H9 (cell line): ENCODE measurements around the gene GGA3. TPM values are rescaled to one million over a fixed set of nuclear protein-coding genes. Genes with fewer than 3 reads are reported as not detected.
"Not testable (repeated sequence)": the region's sequence is repeated elsewhere in the genome, so short reads cannot be mapped to it uniquely, and the experiment has no call there.

Experiments used
- DNase-seq: peaks from one replicate; pipeline ENCODE4 v3.0.0-alpha.2; 2017
- H2AFZ ChIP-seq: one replicate; pipeline ENCODE4 v1.6.1; 2013; ENCODE audit warnings: mild to moderate bottlenecking, low read length, control low read depth, moderate library complexity
- H2AK5ac ChIP-seq: 2 replicates; pipeline ENCODE4 v1.6.1; 2013; ENCODE audit warnings: low read length, control low read depth, mixed read lengths; ENCODE audit not compliant: insufficient read length
- H2BK120ac ChIP-seq: one replicate; pipeline ENCODE4 v1.6.1; 2013; ENCODE audit warnings: low read depth, mild to moderate bottlenecking, low read length, control low read depth, inconsistent platforms; ENCODE audit not compliant: poor library complexity, severe bottlenecking
- H2BK12ac ChIP-seq: 2 replicates; pipeline ENCODE4 v1.6.1; 2013; ENCODE audit warnings: low read length, control low read depth, mixed read lengths, low read depth; ENCODE audit not compliant: insufficient read length
- H2BK15ac ChIP-seq: 2 replicates; pipeline ENCODE4 v1.6.1; 2013; ENCODE audit warnings: low read depth, low read length, control low read depth
- H2BK20ac ChIP-seq: one replicate; pipeline ENCODE4 v1.6.1; 2013; ENCODE audit warnings: low read depth, mild to moderate bottlenecking, low read length, control low read depth, inconsistent platforms; ENCODE audit not compliant: poor library complexity, severe bottlenecking
- H2BK5ac ChIP-seq: 2 replicates; pipeline ENCODE4 v1.6.1; 2013; ENCODE audit warnings: low read length, control low read depth, mixed read lengths; ENCODE audit not compliant: insufficient read length
- H3K14ac ChIP-seq: 2 replicates; pipeline ENCODE4 v1.6.1; 2013; ENCODE audit warnings: low read length, control low read depth; ENCODE audit not compliant: insufficient read depth
- H3K18ac ChIP-seq: 2 replicates; pipeline ENCODE4 v1.6.1; 2013; ENCODE audit warnings: low read depth, mild to moderate bottlenecking, mixed read lengths, low read length, control low read depth; ENCODE audit not compliant: insufficient read length
- H3K23ac ChIP-seq: 2 replicates; pipeline ENCODE4 v1.6.1; 2013; ENCODE audit warnings: low read length, control low read depth, mixed read lengths, low read depth; ENCODE audit not compliant: insufficient read length
- H3K23me2 ChIP-seq: 2 replicates; pipeline ENCODE4 v1.6.1; 2013; ENCODE audit warnings: low read depth, mild to moderate bottlenecking, mixed read lengths, low read length, control low read depth; ENCODE audit not compliant: insufficient read length, poor library complexity, severe bottlenecking
- H3K27ac ChIP-seq: 2 replicates; pipeline ENCODE4 v1.5.1; 2013; ENCODE audit warnings: low read length, control low read depth, mixed read lengths, low read depth; ENCODE audit not compliant: insufficient read length
- H3K27me3 ChIP-seq: 2 replicates; pipeline ENCODE4 v1.6.1; 2013; ENCODE audit warnings: low read length, control low read depth, inconsistent platforms; ENCODE audit not compliant: insufficient read depth
- H3K4ac ChIP-seq: 2 replicates; pipeline ENCODE4 v1.6.1; 2013; ENCODE audit warnings: low read depth, mild to moderate bottlenecking, control low read depth, inconsistent platforms, low read length, moderate library complexity
- H3K4me1 ChIP-seq: 2 replicates; pipeline ENCODE4 v1.6.1; 2013; ENCODE audit warnings: low read length, control low read depth, inconsistent platforms; ENCODE audit not compliant: insufficient read depth
- H3K4me2 ChIP-seq: 2 replicates; pipeline ENCODE4 v1.6.1; 2013; ENCODE audit warnings: low read length, control low read depth, mixed read lengths; ENCODE audit not compliant: insufficient read length, insufficient read depth
- H3K56ac ChIP-seq: 2 replicates; pipeline ENCODE4 v1.6.1; 2013; ENCODE audit warnings: low read depth, mild to moderate bottlenecking, mixed read lengths, low read length, control low read depth; ENCODE audit not compliant: insufficient read length
- H3K79me1 ChIP-seq: 2 replicates; pipeline ENCODE4 v1.6.1; 2013; ENCODE audit warnings: low read depth, mild to moderate bottlenecking, moderate library complexity, low read length, control low read depth, inconsistent platforms; ENCODE audit not compliant: insufficient read depth, poor library complexity, severe bottlenecking
- H3K79me2 ChIP-seq: 2 replicates; pipeline ENCODE4 v1.6.1; 2013; ENCODE audit warnings: low read length, control low read depth, inconsistent platforms; ENCODE audit not compliant: insufficient read depth
- H3K9ac ChIP-seq: 2 replicates; pipeline ENCODE4 v1.6.1; 2013; ENCODE audit warnings: low read length, control low read depth, mixed read lengths; ENCODE audit not compliant: insufficient read length; ENCODE audit errors: extremely low read depth
- H3K9me3 ChIP-seq: one replicate; pipeline ENCODE4 v1.6.1; 2013; ENCODE audit warnings: low read depth, low read length, inconsistent platforms; ENCODE audit not compliant: control insufficient read depth
- H3T11ph ChIP-seq: one replicate; pipeline ENCODE4 v1.6.1; 2013; ENCODE audit warnings: mild to moderate bottlenecking, low read length, control low read depth, inconsistent platforms
- H4K20me1 ChIP-seq: one replicate; pipeline ENCODE4 v1.6.1; 2013; ENCODE audit not compliant: control insufficient read depth, insufficient read length, insufficient read depth
- H4K5ac ChIP-seq: 2 replicates; pipeline ENCODE4 v1.6.1; 2013; ENCODE audit warnings: low read depth, mild to moderate bottlenecking, mixed read lengths, low read length, control low read depth; ENCODE audit not compliant: insufficient read length
- H4K8ac ChIP-seq: replicated peaks from 2 replicates; pipeline ENCODE4 v1.6.1; 2013; ENCODE audit warnings: low read length, control low read depth, mixed read lengths, low read depth; ENCODE audit not compliant: insufficient read length
- H4K91ac ChIP-seq: 2 replicates; pipeline ENCODE4 v1.6.1; 2013; ENCODE audit warnings: low read depth, mild to moderate bottlenecking, moderate library complexity, mixed read lengths, low read length, control low read depth; ENCODE audit not compliant: insufficient read length
- H3K27ac Mint-ChIP-seq, 3 experiments: 2 replicates in 2 of 3; 3 replicates in 1 of 3; pipeline ENCODE4 v1.8.0; 2020 to 2021; ENCODE audit warnings: mixed read lengths in 3 of 3, mild to moderate bottlenecking in 1 of 3, moderate library complexity in 1 of 3
- H3K27me3 Mint-ChIP-seq: 2 replicates; pipeline ENCODE4 v1.8.0; 2021; ENCODE audit warnings: low read depth, mild to moderate bottlenecking, moderate library complexity, mixed read lengths
- H3K36me3 Mint-ChIP-seq, 3 experiments: 2 replicates in 2 of 3; 3 replicates in 1 of 3; pipeline ENCODE4 v1.8.0; 2020 to 2021; ENCODE audit warnings: low read depth in 3 of 3, mixed read lengths in 3 of 3; ENCODE audit not compliant: insufficient read depth in 1 of 3
- H3K4me1 Mint-ChIP-seq, 2 experiments: 2 replicates each; pipeline ENCODE4 v1.8.0; 2020; ENCODE audit warnings: mixed read lengths in 2 of 2
- H3K4me3 Mint-ChIP-seq, 2 experiments: 2 replicates in 1 of 2; 3 replicates in 1 of 2; pipeline ENCODE4 v1.8.0; 2020 to 2021; ENCODE audit warnings: mild to moderate bottlenecking in 2 of 2, mixed read lengths in 2 of 2, moderate library complexity in 1 of 2
- H3K9me3 Mint-ChIP-seq, 2 experiments: 2 replicates in 1 of 2; 3 replicates in 1 of 2; pipeline ENCODE4 v1.8.0; 2020; ENCODE audit warnings: mild to moderate bottlenecking in 2 of 2, mixed read lengths in 2 of 2, moderate library complexity in 1 of 2
- WGBS: extraction: QIAGEN DNeasy Blood & Tissue Kit; methylation state at CpG from one replicate; pipeline ENCODE4 v1.1.7; 2013; ENCODE audit warnings: missing lambda C conversion rate, low lambda C conversion rate, mixed read lengths; ENCODE audit not compliant: insufficient read length; ENCODE audit errors: extremely low coverage; 5-methylcytosine and 5-hydroxymethylcytosine counted together
- total RNA-seq: library from RNA; stranded (reverse); gene quantifications from 2 replicates; pipeline ENCODE4 v1.2.1, GENCODE V29; 2021
- TF ChIP-seq, protein P1 (sequence below): fragments of 200-600 bp; sonication (generic); conservative IDR thresholded peaks from 3 replicates; pipeline ENCODE4 v1.8.0; 2021; ENCODE audit warnings: antibody characterized with exemption, mild to moderate bottlenecking

The GGA3 gene
- total RNA-seq, 1 experiment from 2014 or later = 50.3 TPM

DNA sequence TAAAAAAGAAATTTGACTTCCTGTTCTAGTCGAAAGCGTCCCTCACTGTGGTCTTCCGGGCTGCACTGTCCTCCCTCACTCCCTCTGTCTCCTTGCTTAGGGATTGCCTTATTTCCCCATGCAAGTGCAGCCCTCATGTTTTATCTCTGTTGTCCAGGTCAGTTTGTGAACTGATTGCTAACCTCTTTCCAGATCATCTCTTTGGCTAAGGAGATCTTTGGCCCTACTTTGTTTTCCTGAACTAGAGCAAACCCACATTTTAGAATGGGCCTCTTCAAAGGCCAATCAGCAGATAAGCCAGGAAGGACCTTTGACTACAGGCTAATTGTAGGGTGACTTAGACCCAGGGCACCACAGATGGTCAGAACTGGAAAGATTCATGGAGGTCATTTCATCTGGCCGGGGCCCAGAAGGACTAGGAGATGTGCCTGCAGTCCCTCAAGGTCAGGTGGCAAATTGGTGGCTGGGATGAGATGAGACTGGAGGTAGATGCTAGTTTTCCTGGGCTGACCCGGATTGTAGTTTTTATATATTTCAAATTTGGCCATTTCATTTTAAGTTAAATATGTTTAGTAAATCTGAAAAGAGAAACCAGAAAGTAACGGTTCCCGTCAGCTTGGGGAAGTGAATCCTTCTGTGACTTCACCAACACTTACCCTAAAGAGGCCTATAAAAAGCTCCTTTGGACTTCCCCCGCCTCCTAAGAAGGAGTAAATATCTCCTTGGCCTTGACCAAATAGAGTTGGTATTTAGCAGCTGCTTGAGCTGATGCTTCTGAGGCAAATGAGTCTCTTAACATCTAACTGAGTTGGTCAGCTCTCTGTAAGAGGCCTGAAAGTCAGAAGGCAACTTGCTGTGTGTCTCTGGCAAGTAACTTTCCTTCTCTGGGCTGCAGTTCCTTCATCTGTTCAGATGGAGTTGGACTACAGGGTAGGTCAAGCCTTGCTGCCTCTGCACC, 34.1 kb upstream of the GGA3 start:
- no peaks in the 10 kb centered on the region for H3K23me2 ChIP-seq
- no peak overlapping the region for H3K4me3 Mint-ChIP-seq
- no peak overlapping the region for H2AK5ac ChIP-seq
- no peak overlapping the region for H2BK120ac ChIP-seq
- H3K9ac ChIP-seq = no peak overlapping the region
- no peak overlapping the region for H4K91ac ChIP-seq
- no peaks in the 10 kb centered on the region for H3K9me3 ChIP-seq
- H3K79me1 ChIP-seq = no peaks in the 10 kb centered on the region
- no peaks in the 10 kb centered on the region for H3K36me3 Mint-ChIP-seq
- H4K8ac ChIP-seq = no peak overlapping the region
- H3K56ac ChIP-seq = no peak overlapping the region
- no peak overlapping the region for H3K23ac ChIP-seq
- H3T11ph ChIP-seq = no peak overlapping the region
- no peaks in the 10 kb centered on the region for H3K27me3 ChIP-seq
- H3K14ac ChIP-seq = no peak overlapping the region
- no peak overlapping the region for H2BK15ac ChIP-seq
- no peaks in the 10 kb centered on the region for H3K4me1 Mint-ChIP-seq
- H3K79me2 ChIP-seq = no peaks in the 10 kb centered on the region
- H3K27ac Mint-ChIP-seq = no peak overlapping the region
- no peaks in the 10 kb centered on the region for H3K27me3 Mint-ChIP-seq
- H3K4me1 ChIP-seq = no peaks in the 10 kb centered on the region
- H2AFZ ChIP-seq = no peak overlapping the region
- TF ChIP-seq, protein P1, sequence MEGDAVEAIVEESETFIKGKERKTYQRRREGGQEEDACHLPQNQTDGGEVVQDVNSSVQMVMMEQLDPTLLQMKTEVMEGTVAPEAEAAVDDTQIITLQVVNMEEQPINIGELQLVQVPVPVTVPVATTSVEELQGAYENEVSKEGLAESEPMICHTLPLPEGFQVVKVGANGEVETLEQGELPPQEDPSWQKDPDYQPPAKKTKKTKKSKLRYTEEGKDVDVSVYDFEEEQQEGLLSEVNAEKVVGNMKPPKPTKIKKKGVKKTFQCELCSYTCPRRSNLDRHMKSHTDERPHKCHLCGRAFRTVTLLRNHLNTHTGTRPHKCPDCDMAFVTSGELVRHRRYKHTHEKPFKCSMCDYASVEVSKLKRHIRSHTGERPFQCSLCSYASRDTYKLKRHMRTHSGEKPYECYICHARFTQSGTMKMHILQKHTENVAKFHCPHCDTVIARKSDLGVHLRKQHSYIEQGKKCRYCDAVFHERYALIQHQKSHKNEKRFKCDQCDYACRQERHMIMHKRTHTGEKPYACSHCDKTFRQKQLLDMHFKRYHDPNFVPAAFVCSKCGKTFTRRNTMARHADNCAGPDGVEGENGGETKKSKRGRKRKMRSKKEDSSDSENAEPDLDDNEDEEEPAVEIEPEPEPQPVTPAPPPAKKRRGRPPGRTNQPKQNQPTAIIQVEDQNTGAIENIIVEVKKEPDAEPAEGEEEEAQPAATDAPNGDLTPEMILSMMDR = no peak
- H3K4ac ChIP-seq = no peak overlapping the region
- no peaks in the 10 kb centered on the region for H4K20me1 ChIP-seq
- no peak overlapping the region for H3K18ac ChIP-seq
- no peak overlapping the region for H2BK5ac ChIP-seq
- H2BK12ac ChIP-seq = no peak overlapping the region
- no peak overlapping the region for H3K27ac ChIP-seq
- H2BK20ac ChIP-seq = no peak overlapping the region
- DNase-seq = no peak
- H4K5ac ChIP-seq = no peak overlapping the region
- H3K9me3 Mint-ChIP-seq = no peaks in the 10 kb centered on the region
- no CpG with 5 or more reads among the region's 8 CpGs for WGBS
- H3K4me2 ChIP-seq = no peak overlapping the region

GRCh38 chr17:75292810-75293448, 31.5 kb upstream of the GGA3 start:
- not testable (repeated sequence) for H2AFZ ChIP-seq, H2BK15ac ChIP-seq, H3K27ac Mint-ChIP-seq, H3K4me2 ChIP-seq, H3K4me1 ChIP-seq, H3K56ac ChIP-seq, H3K27me3 Mint-ChIP-seq, H4K5ac ChIP-seq, H4K91ac ChIP-seq, H3K4ac ChIP-seq, H3K27ac ChIP-seq, H3K4me3 Mint-ChIP-seq, H3K27me3 ChIP-seq, H3K23me2 ChIP-seq, H3K23ac ChIP-seq, H2BK20ac ChIP-seq, H3K79me2 ChIP-seq, DNase-seq, H2BK120ac ChIP-seq, H3K79me1 ChIP-seq, H3K9me3 Mint-ChIP-seq, H3K9me3 ChIP-seq, H4K20me1 ChIP-seq, H3K36me3 Mint-ChIP-seq, H3K9ac ChIP-seq, H3K14ac ChIP-seq, H3K4me1 Mint-ChIP-seq, H2BK12ac ChIP-seq, H4K8ac ChIP-seq, H3T11ph ChIP-seq, H3K18ac ChIP-seq, H2BK5ac ChIP-seq, H2AK5ac ChIP-seq
- WGBS = no CpG with 5 or more reads among the region's 16 CpGs
